Keratinocyte (primary cell): Measurements from ENCODE around the gene TNFSF13B. TPM values are rescaled to one million over a fixed set of nuclear protein-coding genes. Genes with fewer than 3 reads are reported as not detected.

Experiments
- DNase-seq: peaks from one replicate; pipeline ENCODE4 v3.0.0-alpha.2; 2011; ENCODE audit warnings: low read depth, missing footprints, low spot score
- FAIRE-seq: peaks from 2 replicates; lab custom pipeline; 2011; peaks lifted over from hg19 to GRCh38; lab: Jason Lieb, UNC
- H2AFZ ChIP-seq: 2 replicates; pipeline ENCODE4 v1.6.0; 2012; ENCODE audit warnings: low read length, control low read depth, inconsistent platforms; ENCODE audit not compliant: control insufficient read depth
- H3K27ac ChIP-seq: 2 replicates; pipeline ENCODE4 v1.5.1; 2011; ENCODE audit warnings: low read length; ENCODE audit not compliant: control insufficient read depth, insufficient read depth
- H3K27me3 ChIP-seq: 3 replicates; pipeline ENCODE4 v1.6.0; 2011; ENCODE audit warnings: low read length; ENCODE audit not compliant: control insufficient read depth, insufficient read depth; ENCODE audit errors: extremely low read depth
- H3K36me3 ChIP-seq, 2 experiments: 2 replicates in 1 of 2; 3 replicates in 1 of 2; pipeline ENCODE4 v1.5.1; 2011; ENCODE audit warnings: low read length in 2 of 2, mild to moderate bottlenecking in 1 of 2; ENCODE audit not compliant: control insufficient read depth in 2 of 2, insufficient read depth in 2 of 2; ENCODE audit errors: extremely low read depth in 1 of 2
- H3K4me1 ChIP-seq: 3 replicates; pipeline ENCODE4 v1.5.1; 2011; ENCODE audit warnings: low read length; ENCODE audit not compliant: control insufficient read depth, insufficient read depth; ENCODE audit errors: extremely low read depth
- H3K4me2 ChIP-seq: 3 replicates; pipeline ENCODE4 v1.6.0; 2011; ENCODE audit warnings: low read depth, low read length; ENCODE audit not compliant: control insufficient read depth, insufficient read depth; ENCODE audit errors: extremely low read depth
- H3K4me3 ChIP-seq, 3 experiments: fragments of 200-600 bp in 1 of 3; sonication (generic) in 1 of 3; 2 replicates in 2 of 3; 3 replicates in 1 of 3; pipeline ENCODE4 v1.5.1; 2011 to 2016; ENCODE audit warnings: low read length in 3 of 3, mild to moderate bottlenecking in 3 of 3, control low read depth in 2 of 3, inconsistent platforms in 1 of 3, low read depth in 1 of 3, mixed read lengths in 1 of 3, mixed run types in 1 of 3, moderate library complexity in 1 of 3; ENCODE audit not compliant: control insufficient read depth in 2 of 3, insufficient read depth in 2 of 3; ENCODE audit errors: extremely low read depth in 1 of 3
- H3K79me2 ChIP-seq: 2 replicates; pipeline ENCODE4 v1.6.0; 2012; ENCODE audit warnings: low read length; ENCODE audit not compliant: control insufficient read depth, insufficient read depth
- H3K9ac ChIP-seq: 3 replicates; pipeline ENCODE4 v1.6.0; 2011; ENCODE audit warnings: low read length; ENCODE audit not compliant: control insufficient read depth, insufficient read depth; ENCODE audit errors: extremely low read depth
- H3K9me1 ChIP-seq: 3 replicates; pipeline ENCODE4 v1.6.0; 2011; ENCODE audit warnings: low read length; ENCODE audit not compliant: control insufficient read depth, insufficient read depth; ENCODE audit errors: extremely low read depth
- H3K9me3 ChIP-seq: 2 replicates; pipeline ENCODE4 v1.5.1; 2012; ENCODE audit warnings: low read depth, low read length; ENCODE audit not compliant: control insufficient read depth
- H4K20me1 ChIP-seq: 3 replicates; pipeline ENCODE4 v1.6.0; 2011; ENCODE audit warnings: low read length; ENCODE audit not compliant: control insufficient read depth, insufficient read depth; ENCODE audit errors: extremely low read depth
- CTCF ChIP-seq, 3 experiments: IDR thresholded peaks in 1 of 3; conservative IDR thresholded peaks in 1 of 3; optimal IDR thresholded peaks in 1 of 3; 2 replicates in 2 of 3; 3 replicates in 1 of 3; pipeline versions ENCODE3 to v1.5.1; 2011; ENCODE audit warnings: low read length in 3 of 3, mild to moderate bottlenecking in 3 of 3, moderate library complexity in 2 of 3, control low read depth in 1 of 3, inconsistent platforms in 1 of 3; ENCODE audit not compliant: insufficient read depth in 2 of 3; ENCODE audit errors: extremely low read depth in 1 of 3
- EZH2 ChIP-seq: IDR thresholded peaks from one replicate; pipeline ENCODE4 v1.6.1; 2012; ENCODE audit warnings: inconsistent platforms, mild to moderate bottlenecking, low read length, moderate library complexity
- dilution Hi-C: fragments of 300-500 bp; cut with MboI; formaldehyde crosslinking; loops from one replicate; pipeline ENCODE4 v1.7.0; 2020; ENCODE audit warnings: low sequenced_read_pairs; ENCODE audit not compliant: extremely low pct_ligation_motif_present
- polyA plus RNA-seq, 5 experiments: library from polyadenylated mRNA; depleted of rRNA in 3 of 5; stranded (reverse) in 3 of 5; stranded (forward) in 1 of 5; unstranded in 1 of 5; fragments of >200 nt; gene quantifications; 1 replicate in 1 of 5; 2 replicates in 3 of 5; 3 replicates in 1 of 5; pipeline versions ENCODE4 v1.2.1 to v1.2.3, GENCODE V29; 2011 to 2012; ENCODE audit warnings: missing spikeins in 2 of 5, low read depth in 1 of 5, low replicate concordance in 1 of 5

Gene TNFSF13B
- polyA plus RNA-seq, 1 donor (not counting 4 experiments of a cell fraction or from before 2014, with no cell fraction given): 1.1 TPM

- Histone ChIP-seq H3K4me3 (no peak overlapping the region), H3K9me3 (no peaks in the 10 kb centered on the region), H3K36me3 (no peaks in the 10 kb centered on the region), H3K4me2 (no peak overlapping the region), H3K9me1 (no peaks in the 10 kb centered on the region), H3K27ac (no peak overlapping the region), H3K27me3 (no peaks in the 10 kb centered on the region), H4K20me1 (no peaks in the 10 kb centered on the region), H3K4me1 (no peaks in the 10 kb centered on the region), H2AFZ (no peak overlapping the region), H3K9ac (no peak overlapping the region), H3K79me2 (no peaks in the 10 kb centered on the region)
- dilution Hi-C loops: no loop called here
- TF ChIP-seq CTCF (optimal IDR thresholded peaks at IDR 0.05 in 1 of 3, IDR thresholded peaks at IDR 0.05 in 1 of 3, conservative IDR thresholded peaks at IDR 0.05 in 1 of 3; ENCODE audit: extremely low read depth in 1 of 3, insufficient read depth in 2 of 3, low read length in 3 of 3) (no peak), EZH2 (no peak)
- FAIRE-seq: no peak
- DNase-seq: no peak
Observed at GRCh38 chr13:108313382-108313781, 43.9 kb downstream of the TNFSF13B start.

GRCh38 chr13:108315273-108315672 is 45.8 kb downstream of the TNFSF13B start:
- Histone ChIP-seq H3K4me2 (no peak overlapping the region), H3K9me1 (no peaks in the 10 kb centered on the region), H3K27ac (no peak overlapping the region), H2AFZ (no peak overlapping the region), H3K27me3 (no peaks in the 10 kb centered on the region), H3K9ac (no peak overlapping the region), H3K4me3 (no peak overlapping the region), H3K79me2 (no peaks in the 10 kb centered on the region), H3K9me3 (no peaks in the 10 kb centered on the region), H3K36me3 (no peaks in the 10 kb centered on the region), H3K4me1 (no peaks in the 10 kb centered on the region), H4K20me1 (no peaks in the 10 kb centered on the region)
- DNase-seq (no peak), FAIRE-seq (no peak)
- no peak for TF ChIP-seq CTCF (optimal IDR thresholded peaks at IDR 0.05 in 1 of 3, IDR thresholded peaks at IDR 0.05 in 1 of 3, conservative IDR thresholded peaks at IDR 0.05 in 1 of 3; ENCODE audit: extremely low read depth in 1 of 3, insufficient read depth in 2 of 3, low read length in 3 of 3)
- no peak for TF ChIP-seq EZH2
- dilution Hi-C loops: no loop called here
